C4-2B (cell line): ENCODE measurements around the gene STX8.

Source experiments
- CTCF ChIP-seq: fragments of 450-650 bp; conservative IDR thresholded peaks from 2 replicates; pipeline ENCODE4 v1.5.1; 2017; ENCODE audit warnings: mild to moderate bottlenecking
- ZFX ChIP-seq: fragments of 450-650 bp; IDR thresholded peaks from 2 replicates; pipeline ENCODE4 v1.6.1; 2017

DNA sequence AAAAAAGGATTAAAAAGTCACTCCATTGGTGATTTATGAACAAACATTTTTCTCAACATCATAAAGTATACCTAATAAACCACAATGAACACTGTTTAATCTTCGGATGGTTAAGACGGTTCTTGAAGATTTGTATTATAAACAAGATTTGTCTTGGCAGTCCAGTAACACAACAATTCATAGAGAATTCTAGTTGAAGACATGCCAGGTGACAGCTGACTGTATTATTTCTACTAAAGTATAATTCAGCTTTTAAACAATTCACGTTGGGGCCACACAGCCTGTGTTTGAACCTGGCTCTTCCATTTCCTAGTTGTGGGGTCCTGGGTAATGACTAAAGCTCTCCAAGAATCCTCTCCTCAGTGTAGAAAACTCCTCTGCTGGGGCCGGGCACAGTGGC, 22.0 kb downstream of the STX8 start:
- TF ChIP-seq CTCF: no peak
- no peak for TF ChIP-seq ZFX
